Right lobe of liver (tissue), 4 donors: Measurements from ENCODE around the gene TRAF6.
A peak's percentile ranks its signal among the peaks of the same experiment; 100 is the strongest.

Experiments used
- POLR2A ChIP-seq: fragments of 450-650 bp; IDR thresholded peaks from one replicate; pipeline ENCODE4 v1.6.1; 2017; ENCODE audit warnings: antibody characterized with exemption, mild to moderate bottlenecking
- TF ChIP-seq, protein P1 (sequence below), 4 donors: fragments of 200-600 bp in 3 of 4; fragments of 450-650 bp in 1 of 4; IDR thresholded peaks; one replicate each; pipeline versions ENCODE4 v1.5.1 to v1.8.0; 2016 to 2022; ENCODE audit warnings: antibody characterized with exemption in 4 of 4, mild to moderate bottlenecking in 2 of 4
- donor health status: DM: no; HTN: no; CAD: no.
- donor health status: DM: no; HTN: no; CAD: no.
- donor health status: DM: no; HTN: yes; CAD: no.

DNA sequence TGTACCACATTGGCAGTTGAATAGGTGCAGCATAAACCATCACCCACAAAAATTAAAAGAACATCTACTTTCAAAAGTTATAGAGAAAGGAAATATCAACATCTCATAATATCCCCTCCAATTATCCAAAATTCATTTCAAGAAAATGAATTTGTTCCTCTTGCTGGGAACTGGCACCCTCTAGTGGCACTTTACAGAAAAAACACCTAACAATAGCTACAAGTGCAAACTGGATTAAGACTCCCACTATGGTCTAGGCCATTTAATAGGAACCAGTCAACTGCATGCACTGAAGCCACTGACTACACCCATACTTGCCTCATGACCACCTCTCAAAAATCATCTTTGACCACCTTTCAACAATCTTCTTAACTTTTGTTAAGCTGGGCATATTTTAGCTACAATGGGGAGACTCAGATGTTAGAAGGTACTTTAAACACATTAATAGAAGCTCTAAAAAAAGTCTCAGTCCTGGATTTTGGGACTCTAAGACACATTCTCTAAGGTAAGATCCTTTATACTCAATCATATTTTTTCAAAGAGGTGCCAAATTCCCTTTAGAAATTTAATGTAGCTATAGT, 17.3 kb downstream of the TRAF6 start:
- no peak for TF ChIP-seq POLR2A
- TF ChIP-seq, protein P1, sequence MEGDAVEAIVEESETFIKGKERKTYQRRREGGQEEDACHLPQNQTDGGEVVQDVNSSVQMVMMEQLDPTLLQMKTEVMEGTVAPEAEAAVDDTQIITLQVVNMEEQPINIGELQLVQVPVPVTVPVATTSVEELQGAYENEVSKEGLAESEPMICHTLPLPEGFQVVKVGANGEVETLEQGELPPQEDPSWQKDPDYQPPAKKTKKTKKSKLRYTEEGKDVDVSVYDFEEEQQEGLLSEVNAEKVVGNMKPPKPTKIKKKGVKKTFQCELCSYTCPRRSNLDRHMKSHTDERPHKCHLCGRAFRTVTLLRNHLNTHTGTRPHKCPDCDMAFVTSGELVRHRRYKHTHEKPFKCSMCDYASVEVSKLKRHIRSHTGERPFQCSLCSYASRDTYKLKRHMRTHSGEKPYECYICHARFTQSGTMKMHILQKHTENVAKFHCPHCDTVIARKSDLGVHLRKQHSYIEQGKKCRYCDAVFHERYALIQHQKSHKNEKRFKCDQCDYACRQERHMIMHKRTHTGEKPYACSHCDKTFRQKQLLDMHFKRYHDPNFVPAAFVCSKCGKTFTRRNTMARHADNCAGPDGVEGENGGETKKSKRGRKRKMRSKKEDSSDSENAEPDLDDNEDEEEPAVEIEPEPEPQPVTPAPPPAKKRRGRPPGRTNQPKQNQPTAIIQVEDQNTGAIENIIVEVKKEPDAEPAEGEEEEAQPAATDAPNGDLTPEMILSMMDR (IDR thresholded peaks at IDR 0.05): peak; percentile 61 to 84 (median 80)
